ENCODE results near the gene WDR46. TPM values are rescaled to one million over a fixed set of nuclear protein-coding genes. Genes with fewer than 3 reads are reported as not detected.
A peak's percentile ranks its signal among the peaks of the same experiment; 100 is the strongest.

WDR46 gene
- total RNA-seq, 2 donors from 2014 or later, result 41.3 to 47.2 TPM

DNA sequence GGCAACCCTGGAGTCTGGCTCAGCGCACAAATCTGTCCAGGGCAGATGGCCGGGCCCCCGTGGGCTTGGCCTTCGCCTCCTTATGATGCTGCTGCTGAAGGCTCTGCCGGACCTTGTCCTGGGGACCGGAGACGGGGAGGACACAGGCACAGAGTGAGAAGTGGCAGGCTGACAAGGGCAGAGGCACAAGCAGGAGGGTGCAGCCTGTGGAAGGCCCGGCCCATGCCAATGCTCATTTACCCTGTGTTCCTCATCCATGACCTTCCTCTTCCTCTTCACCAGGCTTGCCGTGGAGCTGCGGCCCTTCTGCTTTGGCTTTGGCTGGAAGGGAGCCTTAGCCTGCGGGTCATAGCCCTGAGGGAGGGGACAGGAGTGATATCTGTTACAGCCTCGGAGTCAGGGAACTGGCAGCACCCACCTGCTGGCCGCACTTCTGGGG, 9.8 kb downstream of the WDR46 start:
- Histone ChIP-seq H3K36me3 (no peaks in the 10 kb centered on the region), H3K4me3 (no peak overlapping the region), H3K9me3 (no peaks in the 10 kb centered on the region), H3K27me3 (replicated peaks; ENCODE audit: insufficient read depth) (no peaks in the 10 kb centered on the region), H3K27ac (no peak overlapping the region), H3K4me1 (replicated peaks) (peaks cover 17% of the 10 kb centered on the region)
- 74% methylated on average over 13 of the region's 13 CpGs for WGBS
- TF ChIP-seq, protein P1, sequence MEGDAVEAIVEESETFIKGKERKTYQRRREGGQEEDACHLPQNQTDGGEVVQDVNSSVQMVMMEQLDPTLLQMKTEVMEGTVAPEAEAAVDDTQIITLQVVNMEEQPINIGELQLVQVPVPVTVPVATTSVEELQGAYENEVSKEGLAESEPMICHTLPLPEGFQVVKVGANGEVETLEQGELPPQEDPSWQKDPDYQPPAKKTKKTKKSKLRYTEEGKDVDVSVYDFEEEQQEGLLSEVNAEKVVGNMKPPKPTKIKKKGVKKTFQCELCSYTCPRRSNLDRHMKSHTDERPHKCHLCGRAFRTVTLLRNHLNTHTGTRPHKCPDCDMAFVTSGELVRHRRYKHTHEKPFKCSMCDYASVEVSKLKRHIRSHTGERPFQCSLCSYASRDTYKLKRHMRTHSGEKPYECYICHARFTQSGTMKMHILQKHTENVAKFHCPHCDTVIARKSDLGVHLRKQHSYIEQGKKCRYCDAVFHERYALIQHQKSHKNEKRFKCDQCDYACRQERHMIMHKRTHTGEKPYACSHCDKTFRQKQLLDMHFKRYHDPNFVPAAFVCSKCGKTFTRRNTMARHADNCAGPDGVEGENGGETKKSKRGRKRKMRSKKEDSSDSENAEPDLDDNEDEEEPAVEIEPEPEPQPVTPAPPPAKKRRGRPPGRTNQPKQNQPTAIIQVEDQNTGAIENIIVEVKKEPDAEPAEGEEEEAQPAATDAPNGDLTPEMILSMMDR (IDR thresholded peaks at IDR 0.05), result no peak
- TF ChIP-seq POLR2AphosphoS5 (IDR thresholded peaks at IDR 0.05), result no peak
- TF ChIP-seq POLR2A (IDR thresholded peaks at IDR 0.05), result no peak
- DNase-seq (ENCODE audit: low spot score), result no peak
- intact Hi-C loops (cut with DNase I), result no loop called here

DNA sequence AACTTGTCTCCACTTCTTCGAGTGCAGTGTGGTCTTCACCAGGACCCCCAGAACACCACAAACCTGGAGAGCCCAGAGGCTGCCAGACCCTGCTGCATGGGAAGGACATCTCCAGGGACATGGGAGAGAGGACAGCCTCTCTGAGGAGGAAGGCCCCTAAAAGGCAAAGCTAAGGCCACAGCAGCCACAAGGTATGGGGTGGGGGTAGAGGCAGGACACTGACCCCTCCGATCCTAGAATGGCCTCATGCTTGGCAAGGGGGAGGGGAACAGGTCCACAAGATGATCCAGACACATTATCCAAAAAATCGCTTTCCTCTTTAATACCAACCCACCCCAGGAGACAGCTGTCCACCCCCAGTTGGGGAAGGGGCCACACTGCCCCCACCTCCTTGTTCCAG, 10.2 kb downstream of the WDR46 start:
- Histone ChIP-seq H3K27me3 (replicated peaks; ENCODE audit: insufficient read depth) (no peaks in the 10 kb centered on the region), H3K9me3 (no peaks in the 10 kb centered on the region), H3K27ac (no peak overlapping the region), H3K36me3 (no peaks in the 10 kb centered on the region), H3K4me1 (replicated peaks) (peaks cover 21% of the 10 kb centered on the region), H3K4me3 (no peak overlapping the region)
- intact Hi-C loops (cut with DNase I), result no loop called here
- TF ChIP-seq POLR2A (IDR thresholded peaks at IDR 0.05), result no peak
- TF ChIP-seq, protein P1 (IDR thresholded peaks at IDR 0.05), result no peak
- DNase-seq (ENCODE audit: low spot score), result no peak
- WGBS, result 81% methylated on average over 3 of the region's 3 CpGs

DNA sequence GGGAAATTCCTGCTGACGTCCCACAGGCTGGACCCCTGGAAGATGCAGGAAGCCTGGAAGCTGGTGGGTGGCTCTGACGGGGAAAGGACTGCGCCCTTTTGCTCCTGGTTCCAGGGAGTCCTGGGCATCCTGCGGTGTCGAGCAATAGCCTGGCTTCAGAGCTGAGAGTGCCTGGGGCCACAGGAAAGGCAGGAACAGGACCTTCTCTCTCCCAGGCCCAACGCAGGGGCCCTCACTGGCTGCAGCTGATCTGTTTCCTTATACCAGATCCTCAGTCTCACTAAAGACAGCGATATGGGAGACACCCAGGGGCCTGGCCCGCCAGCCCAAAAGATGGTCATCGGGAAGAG, 10.7 kb downstream of the WDR46 start:
- Histone ChIP-seq H3K27ac (peak overlapping the region in 1 of 2 donors; percentile 87), H3K4me1 (replicated peaks) (peaks cover 23% of the 10 kb centered on the region), H3K9me3 (no peaks in the 10 kb centered on the region), H3K4me3 (no peak overlapping the region), H3K36me3 (no peaks in the 10 kb centered on the region), H3K27me3 (replicated peaks; ENCODE audit: insufficient read depth) (no peaks in the 10 kb centered on the region)
- intact Hi-C loops (cut with DNase I), result no loop called here
- 81% methylated on average over 9 of the region's 9 CpGs for WGBS
- TF ChIP-seq, protein P1 (IDR thresholded peaks at IDR 0.05), result no peak
- TF ChIP-seq POLR2AphosphoS5 (IDR thresholded peaks at IDR 0.05), result no peak
- TF ChIP-seq POLR2A (IDR thresholded peaks at IDR 0.05), result no peak
- no peak for DNase-seq (ENCODE audit: low spot score)

DNA sequence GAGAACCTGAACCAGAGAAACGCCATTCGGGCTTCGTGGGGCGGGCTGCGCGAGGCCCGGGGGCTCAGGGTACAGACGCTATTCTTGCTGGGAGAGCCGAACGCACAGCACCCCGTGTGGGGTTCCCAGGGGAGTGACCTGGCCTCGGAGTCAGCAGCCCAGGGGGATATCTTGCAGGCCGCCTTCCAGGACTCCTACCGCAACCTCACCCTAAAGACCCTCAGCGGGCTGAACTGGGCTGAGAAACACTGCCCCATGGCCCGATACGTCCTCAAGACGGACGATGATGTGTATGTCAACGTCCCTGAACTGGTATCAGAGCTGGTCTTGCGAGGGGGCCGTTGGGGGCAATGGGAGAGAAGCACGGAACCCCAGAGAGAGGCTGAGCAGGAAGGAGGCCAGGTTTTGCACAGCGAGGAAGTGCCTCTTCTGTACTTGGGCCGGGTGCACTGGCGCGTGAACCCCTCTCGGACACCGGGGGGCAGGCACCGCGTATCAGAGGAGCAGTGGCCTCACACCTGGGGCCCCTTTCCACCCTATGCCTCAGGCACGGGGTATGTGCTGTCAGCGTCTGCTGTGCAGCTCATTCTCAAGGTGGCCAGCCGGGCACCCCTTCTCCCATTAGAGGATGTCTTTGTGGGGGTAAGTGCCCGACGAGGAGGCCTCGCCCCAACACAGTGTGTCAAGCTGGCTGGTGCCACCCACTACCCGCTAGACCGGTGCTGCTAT, 11.2 kb downstream of the WDR46 start:
- DNase-seq (ENCODE audit: low spot score), result no peak
- 56% methylated on average over 39 of the region's 39 CpGs for WGBS
- Histone ChIP-seq H3K4me1 (replicated peaks) (peaks cover 28% of the 10 kb centered on the region), H3K4me3 (peak overlapping the region; percentile 55 to 74), H3K27ac (peak overlapping the region; percentile 87), H3K27me3 (replicated peaks; ENCODE audit: insufficient read depth) (no peaks in the 10 kb centered on the region), H3K36me3 (no peaks in the 10 kb centered on the region), H3K9me3 (no peaks in the 10 kb centered on the region)
- TF ChIP-seq, protein P1 (IDR thresholded peaks at IDR 0.05), result no peak
- no peak for TF ChIP-seq POLR2AphosphoS5 (IDR thresholded peaks at IDR 0.05)
- no peak for TF ChIP-seq POLR2A (IDR thresholded peaks at IDR 0.05)
- intact Hi-C loops (cut with DNase I), result no loop called here
